ENCODE results near the gene CRYBG1.
A peak's percentile ranks its signal among the peaks of the same experiment; 100 is the strongest.

The CRYBG1 gene

DNA sequence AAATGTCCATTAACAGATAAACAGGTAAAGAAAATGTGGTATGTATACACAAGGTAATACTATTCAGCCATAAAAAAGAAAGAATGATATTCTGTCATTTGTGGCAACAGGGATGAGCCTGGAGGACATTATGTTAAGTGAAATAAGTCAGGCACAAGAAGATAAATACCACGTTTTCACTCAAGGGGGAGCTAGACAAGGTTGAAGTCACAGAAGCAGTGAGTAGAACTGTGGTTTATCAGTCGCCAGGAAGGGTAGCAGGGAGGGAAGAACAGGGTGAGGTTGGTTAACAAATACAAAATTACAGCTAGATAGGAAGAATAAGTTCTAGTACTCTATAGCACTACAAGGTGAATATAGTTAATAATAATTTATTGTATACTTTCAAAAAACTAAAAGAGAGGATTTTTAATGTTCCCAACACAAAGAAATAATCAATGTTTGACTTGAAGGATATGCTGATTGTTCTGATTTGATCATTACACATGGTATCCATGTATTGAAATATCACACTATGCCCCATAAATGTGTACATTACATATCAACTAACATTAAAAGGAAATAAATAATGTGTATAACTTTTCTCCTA is 247.7 kb downstream of the CRYBG1 start:
- DNase-seq (ENCODE audit: low read depth in 2 of 2), result peak in 1 of 2 donors; percentile 4

DNA sequence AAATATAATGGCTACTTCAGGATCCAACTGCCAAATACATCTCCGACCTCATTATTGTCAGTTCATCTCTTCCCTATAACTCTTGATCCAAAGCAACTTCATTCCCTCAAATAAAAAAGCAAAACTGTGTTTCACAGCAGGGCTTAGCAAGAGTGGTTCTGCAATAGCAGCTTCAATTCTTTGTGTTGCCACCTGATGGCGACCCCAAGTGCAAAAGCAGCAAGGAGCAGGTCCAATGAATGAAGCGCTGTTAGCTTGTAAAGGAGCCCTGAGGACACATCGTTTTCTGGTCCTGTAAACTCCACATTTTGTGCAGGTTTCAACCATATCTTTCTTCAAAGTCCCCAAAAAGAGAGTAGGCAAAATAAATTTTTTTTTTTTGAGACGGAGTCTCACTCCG is 249.2 kb downstream of the CRYBG1 start:
- DNase-seq (ENCODE audit: low read depth in 2 of 2), result no peak

DNA sequence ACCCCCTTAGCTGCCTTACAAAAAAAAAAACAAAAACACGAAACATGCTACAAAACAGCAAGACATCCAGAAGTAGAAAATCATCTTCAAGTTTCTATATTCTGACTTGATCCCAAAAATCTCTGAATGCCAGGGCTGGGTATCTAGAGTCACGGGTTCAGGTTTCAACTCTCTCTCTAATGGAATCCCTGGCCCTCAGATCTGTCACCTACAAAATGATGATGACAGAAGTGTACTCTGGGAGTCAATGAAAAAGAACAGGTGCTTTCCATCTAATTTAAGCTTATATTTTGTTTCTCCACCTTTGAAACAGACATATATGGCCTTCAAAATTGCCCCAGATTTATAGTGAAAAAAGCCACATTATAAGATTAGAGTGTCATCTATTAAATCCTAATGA is 250.5 kb downstream of the CRYBG1 start:
- no peak for DNase-seq (ENCODE audit: low read depth in 2 of 2)

DNA sequence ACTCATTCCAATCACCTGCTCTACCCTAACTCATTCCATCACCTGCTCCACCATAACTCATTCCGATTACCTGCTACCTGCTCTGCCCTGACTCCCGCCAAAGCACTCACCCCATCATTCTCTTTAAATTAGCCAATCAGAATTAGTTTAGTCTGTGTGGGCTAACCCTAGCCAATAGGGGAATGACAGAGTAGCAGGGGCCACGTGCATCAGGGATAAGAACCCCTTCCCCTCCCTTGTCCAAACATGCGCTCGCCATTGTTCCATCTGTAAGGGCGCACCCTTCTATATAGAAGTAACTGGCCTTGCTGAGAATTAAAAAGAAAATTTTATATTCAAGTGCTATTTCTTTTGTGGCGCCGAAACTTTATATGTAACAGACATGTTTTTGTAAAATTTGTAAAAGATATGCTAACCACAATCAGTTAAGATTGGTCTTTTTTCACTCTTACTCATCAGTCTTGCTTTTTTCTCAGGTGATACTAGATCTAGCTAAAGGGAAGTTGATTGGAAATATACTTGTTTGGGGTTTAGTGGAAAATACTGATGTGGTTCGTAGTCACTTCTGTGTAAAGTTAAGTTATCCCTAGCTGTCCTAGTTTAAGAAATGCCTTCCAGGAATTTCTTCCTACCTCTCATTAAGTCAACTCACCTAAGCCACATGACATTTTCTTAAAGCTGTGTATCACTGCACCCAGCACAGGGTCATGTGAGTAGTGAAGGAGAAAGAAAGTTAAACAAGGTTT is 252.3 kb downstream of the CRYBG1 start:
- DNase-seq (ENCODE audit: low read depth in 2 of 2), result no peak

DNA sequence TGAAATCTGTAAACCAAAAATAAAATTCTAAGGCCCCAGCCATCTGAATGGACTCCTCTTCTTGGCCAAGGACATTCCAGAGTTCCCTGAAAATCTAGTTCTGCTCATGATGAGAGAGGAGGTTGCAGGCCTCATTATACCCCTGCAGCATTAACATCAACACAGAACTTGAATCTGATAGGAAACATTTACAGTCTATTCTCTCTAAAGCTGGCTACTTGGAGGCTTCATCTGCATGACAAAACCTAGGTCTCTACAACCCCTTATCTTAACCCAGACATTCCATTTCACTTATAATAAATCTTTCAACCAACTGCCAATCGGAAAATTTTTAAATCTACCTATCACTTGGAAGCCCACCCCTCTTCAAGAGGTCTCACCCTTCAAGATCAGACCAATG is 253.1 kb downstream of the CRYBG1 start:
- no peak for DNase-seq (ENCODE audit: low read depth in 2 of 2)

DNA sequence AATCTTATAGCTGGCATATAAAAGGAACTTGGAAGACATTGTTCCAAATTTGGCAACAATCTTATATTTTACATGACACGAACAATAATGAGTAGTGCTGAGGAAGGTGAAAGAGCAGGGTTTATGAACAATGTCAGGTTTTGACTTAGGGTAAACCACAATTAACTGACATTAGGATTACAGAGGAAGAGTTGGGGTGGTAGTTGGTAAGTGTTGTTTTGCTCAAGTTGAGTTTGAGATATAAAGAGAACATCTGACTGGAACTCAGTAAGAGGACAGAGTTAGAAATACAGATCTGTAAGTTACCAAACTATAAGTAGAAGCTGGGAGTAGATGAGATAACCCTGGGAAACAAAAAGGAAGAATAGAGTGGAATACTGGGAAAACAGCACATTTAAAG is 253.6 kb downstream of the CRYBG1 start:
- DNase-seq (ENCODE audit: low read depth in 2 of 2), result no peak

DNA sequence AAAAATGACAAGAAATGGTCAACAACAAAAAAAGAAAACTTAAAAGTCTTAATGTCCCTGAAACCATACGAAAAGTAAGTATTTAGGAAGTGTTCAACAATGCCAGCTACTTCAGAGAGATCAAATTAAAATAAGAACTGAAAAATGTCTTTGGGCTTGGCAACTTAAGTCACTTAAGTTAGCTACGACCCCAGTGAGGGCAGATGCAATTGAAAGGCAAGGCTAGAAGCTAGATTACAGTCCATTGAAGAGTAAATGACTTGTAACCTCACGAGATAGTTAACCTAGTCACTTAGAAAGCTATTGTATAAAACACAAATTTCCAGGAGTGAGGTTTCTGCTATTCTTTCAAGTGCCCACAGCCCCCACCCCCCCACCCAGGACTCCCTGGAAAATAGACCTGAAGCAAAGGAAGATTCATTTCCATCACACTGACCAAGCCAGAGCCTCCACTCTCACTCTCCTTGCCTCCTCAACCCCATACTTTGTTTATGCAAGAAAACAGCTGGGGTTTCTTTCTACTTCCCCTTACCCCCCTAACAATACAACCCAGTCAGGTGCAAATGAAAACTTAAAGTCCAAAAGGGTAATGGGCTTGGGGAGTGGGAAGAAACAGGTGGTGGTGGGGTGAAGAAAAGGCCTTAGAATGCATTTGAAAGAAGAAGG is 254.2 kb downstream of the CRYBG1 start:
- no peak for DNase-seq (ENCODE audit: low read depth in 2 of 2)

DNA sequence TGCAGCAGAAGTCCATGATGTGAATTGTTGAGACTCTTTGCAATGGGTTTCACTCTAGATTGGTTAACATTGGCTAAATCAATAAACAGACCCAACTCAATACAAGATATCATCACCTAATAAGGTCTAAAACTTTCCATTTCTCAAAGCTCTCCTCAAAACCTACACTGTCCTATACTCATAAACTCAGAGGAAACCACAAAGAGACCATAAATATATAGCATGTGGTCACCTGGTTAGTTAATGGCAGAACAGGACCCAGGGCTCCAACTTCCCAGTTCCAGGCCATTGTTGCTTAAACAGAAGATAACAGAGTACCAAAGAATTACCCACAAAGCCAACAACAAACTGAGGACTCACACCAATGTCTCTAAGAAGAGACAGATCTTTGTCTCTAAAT is 256.8 kb downstream of the CRYBG1 start:
- no peak for DNase-seq (ENCODE audit: low read depth in 2 of 2)

DNA sequence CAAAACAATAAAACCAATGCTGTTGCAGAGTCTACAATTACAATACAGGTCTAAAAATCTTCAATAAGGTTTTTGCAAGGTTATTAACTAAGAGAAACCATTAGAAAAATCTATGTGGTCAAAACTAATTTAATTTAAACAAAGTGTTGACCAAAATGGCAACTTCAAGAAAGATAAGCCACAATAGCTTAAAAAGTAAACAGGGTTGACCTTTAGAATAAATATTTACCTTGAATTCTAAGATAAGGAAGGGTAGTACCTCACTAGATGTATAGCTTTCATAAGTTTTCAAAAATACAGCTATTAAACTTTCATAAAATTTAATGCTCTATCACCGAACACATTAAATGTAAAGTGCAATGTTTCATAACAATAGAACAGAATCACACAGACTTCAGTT is 257.3 kb downstream of the CRYBG1 start:
- no peak for DNase-seq (ENCODE audit: low read depth in 2 of 2)

DNA sequence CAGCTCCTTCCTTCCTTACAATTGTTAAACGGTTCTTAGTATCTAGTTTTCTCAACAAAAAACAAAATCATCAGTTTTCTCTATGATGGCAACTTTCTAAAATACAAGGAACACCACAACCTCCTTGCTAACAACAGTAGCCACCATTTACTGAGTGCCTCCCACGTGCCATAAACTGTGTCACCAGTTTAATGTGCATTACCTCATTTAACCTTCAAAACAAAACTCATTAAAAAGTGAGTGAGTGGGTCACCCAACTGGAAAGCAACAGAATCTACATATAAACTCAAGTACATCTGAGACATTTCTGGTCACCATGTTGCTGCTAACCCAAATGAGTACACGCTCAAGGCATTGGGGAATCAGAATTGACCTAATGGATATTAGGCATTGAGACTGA is 257.8 kb downstream of the CRYBG1 start:
- no peak for DNase-seq (ENCODE audit: low read depth in 2 of 2)

DNA sequence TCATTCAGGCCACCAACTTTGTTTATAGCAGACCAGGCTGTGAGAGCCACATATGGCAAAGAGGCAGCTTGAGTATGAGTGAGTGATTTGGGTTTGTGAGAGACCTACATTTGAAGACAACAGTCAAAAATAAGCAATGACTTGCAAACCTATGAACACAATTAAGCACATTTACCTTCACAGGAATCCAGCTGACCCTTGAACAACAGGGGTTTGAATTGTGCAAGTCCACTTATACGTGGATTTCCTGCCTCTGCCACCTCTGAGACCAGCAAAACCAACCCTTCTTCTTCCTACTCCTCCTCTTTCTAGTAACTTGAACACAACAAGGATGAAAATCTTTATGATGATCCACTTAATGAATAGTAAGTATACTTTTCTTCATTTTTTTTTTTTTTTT is 258.7 kb downstream of the CRYBG1 start:
- DNase-seq (ENCODE audit: low read depth in 2 of 2), result no peak

DNA sequence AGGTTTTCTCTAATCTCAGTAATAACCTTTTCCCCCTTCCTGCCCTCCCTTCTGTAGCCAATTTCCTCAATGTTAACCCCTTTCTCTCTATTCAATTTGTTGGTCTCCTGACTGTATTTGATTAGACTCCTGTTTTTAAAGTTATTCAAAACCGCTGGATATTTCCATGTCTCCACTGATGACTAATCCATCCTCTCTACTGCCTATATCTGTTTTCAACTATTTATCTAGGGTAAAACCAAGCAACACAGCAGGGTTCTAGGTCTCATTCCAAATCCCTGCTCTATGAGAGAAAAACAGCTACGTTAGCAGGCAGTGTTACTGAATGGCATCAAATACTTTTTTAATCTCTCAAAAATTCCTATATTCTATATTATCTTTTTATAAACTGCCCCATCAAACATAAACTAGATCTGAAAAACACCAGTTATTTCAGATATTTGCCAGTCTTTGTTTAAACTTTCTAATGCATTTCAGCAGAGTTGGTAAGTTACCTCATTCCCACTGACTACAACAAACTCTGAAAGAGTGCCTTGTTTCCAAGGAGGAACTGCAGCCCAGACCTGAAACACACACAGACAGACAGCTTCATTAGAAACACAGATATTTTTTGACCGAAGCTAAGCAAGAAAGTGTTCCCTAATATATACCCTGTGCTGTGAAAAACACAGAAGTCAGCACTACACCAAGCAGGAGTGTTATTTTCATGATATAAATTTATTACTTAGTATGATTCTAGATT is 260.6 kb downstream of the CRYBG1 start:
- DNase-seq (ENCODE audit: low read depth in 2 of 2), result no peak

Data from stimulated activated CD4-positive, alpha-beta T cell treated with anti-CD3 and anti-CD28 coated beads, Interleukin-4, amount 100 ng/mL, for 48 hours (primary cell).